ENCODE data around the gene LYPD6B. TPM values are rescaled to one million over a fixed set of nuclear protein-coding genes. Genes with fewer than 3 reads are reported as not detected.

Gene LYPD6B
- total and polyA plus RNA-seq, 2 experiments from 2014 or later, result 1.7 to 3.6 TPM

DNA sequence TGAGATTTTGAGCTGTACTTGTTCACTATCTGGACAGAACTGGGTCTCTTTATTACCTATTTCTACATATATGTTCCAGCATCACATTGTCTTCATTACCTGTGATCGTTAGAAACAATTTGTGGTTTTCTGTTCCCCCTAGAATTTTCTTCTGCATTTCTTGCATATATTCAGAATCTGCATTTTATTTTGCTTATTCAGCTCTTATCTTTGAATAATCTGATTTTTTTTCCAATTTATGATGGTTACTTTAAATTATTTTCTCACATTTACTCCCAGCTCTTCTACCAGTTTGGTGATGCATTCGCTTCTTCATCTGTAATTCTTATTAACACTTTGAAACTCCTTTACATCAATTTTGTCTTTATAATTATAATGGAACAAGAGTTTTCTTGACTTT lies 55.1 kb downstream of the LYPD6B start:
- H3K36me3 Mint-ChIP-seq (ENCODE audit: low read depth), result no peaks in the 10 kb centered on the region
- peaks cover 4% of the 10 kb centered on the region for H3K27me3 Mint-ChIP-seq (ENCODE audit: insufficient read depth, low read depth, poor library complexity)
- no peaks in the 10 kb centered on the region for H3K9me3 Mint-ChIP-seq
- H3K4me2 ChIP-seq, result no peak overlapping the region
- no peaks in the 10 kb centered on the region for H3K9me2 ChIP-seq (ENCODE audit: insufficient read depth)
- no peak overlapping the region for H3K4me3 ChIP-seq
- H3K27ac ChIP-seq (ENCODE audit: low read depth), result no peak overlapping the region
- no peaks in the 10 kb centered on the region for H3K79me2 ChIP-seq (replicated peaks; ENCODE audit: insufficient read depth)
- H3K27ac Mint-ChIP-seq, result no peak overlapping the region
- no peaks in the 10 kb centered on the region for H4K20me1 ChIP-seq (replicated peaks; ENCODE audit: insufficient read depth)
- no peaks in the 10 kb centered on the region for H3K27me3 ChIP-seq (ENCODE audit: insufficient read depth)
- H3K4me3 Mint-ChIP-seq, result no peak overlapping the region
- H3K4me1 ChIP-seq (ENCODE audit: insufficient read depth), result no peaks in the 10 kb centered on the region
- H3K36me3 ChIP-seq (ENCODE audit: insufficient read depth), result no peaks in the 10 kb centered on the region
- H3F3A ChIP-seq (replicated peaks; ENCODE audit: low read depth), result no peaks in the 10 kb centered on the region
- H3K4me1 Mint-ChIP-seq, result peaks cover 5% of the 10 kb centered on the region
- TF ChIP-seq, protein P1, sequence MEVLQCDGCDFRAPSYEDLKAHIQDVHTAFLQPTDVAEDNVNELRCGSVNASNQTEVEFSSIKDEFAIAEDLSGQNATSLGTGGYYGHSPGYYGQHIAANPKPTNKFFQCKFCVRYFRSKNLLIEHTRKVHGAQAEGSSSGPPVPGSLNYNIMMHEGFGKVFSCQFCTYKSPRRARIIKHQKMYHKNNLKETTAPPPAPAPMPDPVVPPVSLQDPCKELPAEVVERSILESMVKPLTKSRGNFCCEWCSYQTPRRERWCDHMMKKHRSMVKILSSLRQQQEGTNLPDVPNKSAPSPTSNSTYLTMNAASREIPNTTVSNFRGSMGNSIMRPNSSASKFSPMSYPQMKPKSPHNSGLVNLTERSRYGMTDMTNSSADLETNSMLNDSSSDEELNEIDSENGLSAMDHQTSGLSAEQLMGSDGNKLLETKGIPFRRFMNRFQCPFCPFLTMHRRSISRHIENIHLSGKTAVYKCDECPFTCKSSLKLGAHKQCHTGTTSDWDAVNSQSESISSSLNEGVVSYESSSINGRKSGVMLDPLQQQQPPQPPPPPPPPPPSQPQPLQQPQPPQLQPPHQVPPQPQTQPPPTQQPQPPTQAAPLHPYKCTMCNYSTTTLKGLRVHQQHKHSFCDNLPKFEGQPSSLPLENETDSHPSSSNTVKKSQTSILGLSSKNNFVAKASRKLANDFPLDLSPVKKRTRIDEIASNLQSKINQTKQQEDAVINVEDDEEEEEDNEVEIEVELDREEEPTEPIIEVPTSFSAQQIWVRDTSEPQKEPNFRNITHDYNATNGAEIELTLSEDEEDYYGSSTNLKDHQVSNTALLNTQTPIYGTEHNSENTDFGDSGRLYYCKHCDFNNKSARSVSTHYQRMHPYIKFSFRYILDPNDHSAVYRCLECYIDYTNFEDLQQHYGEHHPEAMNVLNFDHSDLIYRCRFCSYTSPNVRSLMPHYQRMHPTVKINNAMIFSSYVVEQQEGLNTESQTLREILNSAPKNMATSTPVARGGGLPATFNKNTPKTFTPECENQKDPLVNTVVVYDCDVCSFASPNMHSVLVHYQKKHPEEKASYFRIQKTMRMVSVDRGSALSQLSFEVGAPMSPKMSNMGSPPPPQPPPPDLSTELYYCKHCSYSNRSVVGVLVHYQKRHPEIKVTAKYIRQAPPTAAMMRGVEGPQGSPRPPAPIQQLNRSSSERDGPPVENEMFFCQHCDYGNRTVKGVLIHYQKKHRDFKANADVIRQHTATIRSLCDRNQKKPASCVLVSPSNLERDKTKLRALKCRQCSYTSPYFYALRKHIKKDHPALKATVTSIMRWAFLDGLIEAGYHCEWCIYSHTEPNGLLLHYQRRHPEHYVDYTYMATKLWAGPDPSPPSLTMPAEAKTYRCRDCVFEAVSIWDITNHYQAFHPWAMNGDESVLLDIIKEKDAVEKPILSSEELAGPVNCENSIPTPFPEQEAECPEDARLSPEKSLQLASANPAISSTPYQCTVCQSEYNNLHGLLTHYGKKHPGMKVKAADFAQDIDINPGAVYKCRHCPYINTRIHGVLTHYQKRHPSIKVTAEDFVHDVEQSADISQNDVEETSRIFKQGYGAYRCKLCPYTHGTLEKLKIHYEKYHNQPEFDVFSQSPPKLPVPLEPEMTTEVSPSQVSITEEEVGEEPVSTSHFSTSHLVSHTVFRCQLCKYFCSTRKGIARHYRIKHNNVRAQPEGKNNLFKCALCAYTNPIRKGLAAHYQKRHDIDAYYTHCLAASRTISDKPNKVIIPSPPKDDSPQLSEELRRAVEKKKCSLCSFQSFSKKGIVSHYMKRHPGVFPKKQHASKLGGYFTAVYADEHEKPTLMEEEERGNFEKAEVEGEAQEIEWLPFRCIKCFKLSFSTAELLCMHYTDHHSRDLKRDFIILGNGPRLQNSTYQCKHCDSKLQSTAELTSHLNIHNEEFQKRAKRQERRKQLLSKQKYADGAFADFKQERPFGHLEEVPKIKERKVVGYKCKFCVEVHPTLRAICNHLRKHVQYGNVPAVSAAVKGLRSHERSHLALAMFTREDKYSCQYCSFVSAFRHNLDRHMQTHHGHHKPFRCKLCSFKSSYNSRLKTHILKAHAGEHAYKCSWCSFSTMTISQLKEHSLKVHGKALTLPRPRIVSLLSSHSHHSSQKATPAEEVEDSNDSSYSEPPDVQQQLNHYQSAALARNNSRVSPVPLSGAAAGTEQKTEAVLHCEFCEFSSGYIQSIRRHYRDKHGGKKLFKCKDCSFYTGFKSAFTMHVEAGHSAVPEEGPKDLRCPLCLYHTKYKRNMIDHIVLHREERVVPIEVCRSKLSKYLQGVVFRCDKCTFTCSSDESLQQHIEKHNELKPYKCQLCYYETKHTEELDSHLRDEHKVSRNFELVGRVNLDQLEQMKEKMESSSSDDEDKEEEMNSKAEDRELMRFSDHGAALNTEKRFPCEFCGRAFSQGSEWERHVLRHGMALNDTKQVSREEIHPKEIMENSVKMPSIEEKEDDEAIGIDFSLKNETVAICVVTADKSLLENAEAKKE (CRISPR knock-in tag; IDR thresholded peaks at IDR 0.05), result no peak
- no peak for TF ChIP-seq STAT1 (IDR thresholded peaks at IDR 0.05; ENCODE audit: unreplicated experiment)
- TF ChIP-seq, protein P2, sequence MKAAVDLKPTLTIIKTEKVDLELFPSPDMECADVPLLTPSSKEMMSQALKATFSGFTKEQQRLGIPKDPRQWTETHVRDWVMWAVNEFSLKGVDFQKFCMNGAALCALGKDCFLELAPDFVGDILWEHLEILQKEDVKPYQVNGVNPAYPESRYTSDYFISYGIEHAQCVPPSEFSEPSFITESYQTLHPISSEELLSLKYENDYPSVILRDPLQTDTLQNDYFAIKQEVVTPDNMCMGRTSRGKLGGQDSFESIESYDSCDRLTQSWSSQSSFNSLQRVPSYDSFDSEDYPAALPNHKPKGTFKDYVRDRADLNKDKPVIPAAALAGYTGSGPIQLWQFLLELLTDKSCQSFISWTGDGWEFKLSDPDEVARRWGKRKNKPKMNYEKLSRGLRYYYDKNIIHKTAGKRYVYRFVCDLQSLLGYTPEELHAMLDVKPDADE (IDR thresholded peaks at IDR 0.05), result no peak
- TF ChIP-seq CREB1 (CRISPR knock-in tag; IDR thresholded peaks at IDR 0.05; ENCODE audit: low read depth), result no peak
- TF ChIP-seq EZH2 (IDR thresholded peaks at IDR 0.05; ENCODE audit: low read depth, unreplicated experiment), result no peak
- TF ChIP-seq EZH2phosphoT487 (IDR thresholded peaks at IDR 0.05; ENCODE audit: unreplicated experiment), result no peak
- TF ChIP-seq ZNF331 (CRISPR knock-in tag; IDR thresholded peaks at IDR 0.05; ENCODE audit: low read depth), result no peak
- TF ChIP-seq NANOG (IDR thresholded peaks at IDR 0.05; ENCODE audit: borderline replicate concordance), result no peak
- no peak for TF ChIP-seq ZNF114 (CRISPR knock-in tag; IDR thresholded peaks at IDR 0.05)
- TF ChIP-seq JUNB (IDR thresholded peaks at IDR 0.05; ENCODE audit: unreplicated experiment), result no peak
- no peak for TF ChIP-seq POLR2AphosphoS5 (IDR thresholded peaks at IDR 0.05; ENCODE audit: low read depth)
- no peak for DNase-seq (ENCODE audit: low spot score)
- no peak overlapping the region for H2AFZ ChIP-seq
- ATAC-seq, result no peak
